OCI-LY1 (cell line): Measurements from ENCODE around the gene RFX2.

ENCODE experiments used
- H2AFZ ChIP-seq: fragments of 200-600 bp; sonication (generic), shearing (Covaris generic); 2 replicates; pipeline ENCODE4 v1.6.0; 2014; ENCODE audit warnings: antibody characterized with exemption, mild to moderate bottlenecking, low read length
- H3F3A ChIP-seq: fragments of 200-600 bp; sonication (generic), shearing (Covaris generic); 2 replicates; pipeline ENCODE4 v1.6.0; 2014; ENCODE audit warnings: mild to moderate bottlenecking, antibody characterized with exemption, low read length, moderate library complexity; ENCODE audit not compliant: insufficient read depth
- H3K27ac ChIP-seq: fragments of 200-600 bp; sonication (generic); 2 replicates; pipeline ENCODE4 v1.5.1; 2014; ENCODE audit warnings: low read length, mixed run types, mild to moderate bottlenecking, low read depth; ENCODE audit not compliant: poor library complexity, severe bottlenecking
- H3K27me3 ChIP-seq: fragments of 200-600 bp; sonication (generic); 2 replicates; pipeline ENCODE4 v1.6.0; 2014; ENCODE audit warnings: antibody characterized with exemption, mild to moderate bottlenecking, low read length, moderate library complexity; ENCODE audit not compliant: insufficient read depth
- H3K36me3 ChIP-seq: fragments of 200-600 bp; sonication (generic); 2 replicates; pipeline ENCODE4 v1.6.1; 2014; ENCODE audit warnings: mild to moderate bottlenecking, antibody characterized with exemption, low read length, moderate library complexity, mixed read lengths; ENCODE audit not compliant: insufficient read depth
- H3K4me1 ChIP-seq: fragments of 200-600 bp; sonication (generic); 2 replicates; pipeline ENCODE4 v1.5.1; 2014; ENCODE audit warnings: mild to moderate bottlenecking, low read length, moderate library complexity; ENCODE audit not compliant: insufficient read depth, severe bottlenecking
- H3K4me2 ChIP-seq: fragments of 200-600 bp; sonication (generic), shearing (Covaris generic); 2 replicates; pipeline ENCODE4 v1.6.1; 2014; ENCODE audit warnings: low read length
- H3K4me3 ChIP-seq: fragments of 200-600 bp; sonication (generic); 2 replicates; pipeline ENCODE4 v1.5.1; 2014; ENCODE audit warnings: low read length, low read depth, mild to moderate bottlenecking, mixed read lengths; ENCODE audit not compliant: poor library complexity, severe bottlenecking
- H3K79me2 ChIP-seq: fragments of 200-600 bp; shearing (Covaris generic); 2 replicates; pipeline ENCODE4 v1.6.1; 2016; ENCODE audit warnings: mixed run types, low read length, mixed read lengths; ENCODE audit not compliant: insufficient read depth
- H3K9ac ChIP-seq: fragments of 200-600 bp; sonication (generic), shearing (Covaris generic); 2 replicates; pipeline ENCODE4 v1.6.1; 2014; ENCODE audit warnings: mild to moderate bottlenecking, low read length, mixed read lengths
- H3K9me2 ChIP-seq: fragments of 200-600 bp; sonication (generic), shearing (Covaris generic); 2 replicates; pipeline ENCODE4 v1.6.1; 2014; ENCODE audit warnings: low read depth, mild to moderate bottlenecking, low read length, mixed read lengths
- H3K9me3 ChIP-seq: fragments of 200-600 bp; shearing (Covaris generic); 2 replicates; pipeline ENCODE4 v1.6.1; 2014; ENCODE audit warnings: low read length, mixed read lengths
- H4K20me1 ChIP-seq: fragments of 200-600 bp; sonication (generic), shearing (Covaris generic); 2 replicates; pipeline ENCODE4 v1.6.0; 2016; ENCODE audit warnings: mild to moderate bottlenecking, low read length; ENCODE audit not compliant: insufficient read depth
- CTCF ChIP-seq: fragments of 200-600 bp; sonication (generic), shearing (Covaris generic); IDR thresholded peaks from 2 replicates; pipeline ENCODE4 v1.5.1; 2017; ENCODE audit warnings: mild to moderate bottlenecking, antibody characterized with exemption, low read length, moderate library complexity, mixed read lengths
- EZH2 ChIP-seq: fragments of 200-600 bp; sonication (generic), shearing (Covaris generic); IDR thresholded peaks from 2 replicates; pipeline ENCODE4 v1.8.0; 2017; ENCODE audit warnings: borderline replicate concordance, mixed run types, mild to moderate bottlenecking, antibody characterized with exemption, low read length, moderate library complexity, mixed read lengths

RFX2 gene

GRCh38 chr19:5992756-5993155 lies 117.5 kb downstream of the RFX2 start:
- H3K36me3 ChIP-seq = no peaks in the 10 kb centered on the region
- H3K27me3 ChIP-seq = no peaks in the 10 kb centered on the region
- no peak overlapping the region for H3K4me2 ChIP-seq
- no peaks in the 10 kb centered on the region for H3K9me2 ChIP-seq
- H3K9ac ChIP-seq = no peak overlapping the region
- peaks cover 9% of the 10 kb centered on the region for H3K4me1 ChIP-seq
- H3K9me3 ChIP-seq = no peaks in the 10 kb centered on the region
- H3K4me3 ChIP-seq = no peak overlapping the region
- H3K27ac ChIP-seq = no peak overlapping the region
- no peak for TF ChIP-seq EZH2
- no peak for TF ChIP-seq CTCF
- H2AFZ ChIP-seq = no peak overlapping the region
- no peaks in the 10 kb centered on the region for H3F3A ChIP-seq
- H4K20me1 ChIP-seq = no peaks in the 10 kb centered on the region
- H3K79me2 ChIP-seq = no peaks in the 10 kb centered on the region

DNA sequence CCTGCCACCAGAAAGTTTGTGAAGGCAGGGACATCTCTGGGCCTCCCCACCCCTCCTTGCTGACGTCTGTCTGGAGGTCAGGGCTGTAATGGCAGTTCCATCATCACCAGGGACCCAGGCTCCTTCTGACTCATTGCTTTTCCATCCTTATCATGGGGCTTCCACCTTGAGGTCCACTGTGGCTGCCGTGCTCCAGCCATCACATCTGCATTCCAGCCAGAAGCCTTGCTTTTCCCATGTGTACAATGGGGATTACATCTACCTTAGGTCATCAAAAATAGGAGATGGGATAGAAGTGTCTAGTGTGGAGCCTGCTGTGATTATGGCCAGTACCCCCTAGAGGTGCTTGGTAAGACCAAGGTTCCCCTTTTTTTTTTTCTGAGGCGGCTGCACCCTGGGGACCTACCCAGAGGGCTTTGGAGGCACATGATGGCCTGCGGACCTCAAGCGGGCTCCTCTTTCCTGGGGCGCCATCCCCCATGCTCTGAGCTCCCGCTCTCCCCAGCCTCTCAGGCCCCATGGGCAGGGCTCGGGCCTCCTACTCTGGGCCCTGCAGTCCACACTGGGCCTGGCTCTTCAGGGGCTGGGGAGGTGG lies 119.0 kb downstream of the RFX2 start:
- H3F3A ChIP-seq = no peaks in the 10 kb centered on the region
- peaks cover 13% of the 10 kb centered on the region for H3K4me1 ChIP-seq
- H3K79me2 ChIP-seq = no peaks in the 10 kb centered on the region
- no peaks in the 10 kb centered on the region for H4K20me1 ChIP-seq
- TF ChIP-seq EZH2 (no peak), CTCF (no peak)
- no peaks in the 10 kb centered on the region for H3K36me3 ChIP-seq
- H3K9me2 ChIP-seq = no peaks in the 10 kb centered on the region
- H3K9me3 ChIP-seq = no peaks in the 10 kb centered on the region
- no peak overlapping the region for H3K4me3 ChIP-seq
- no peaks in the 10 kb centered on the region for H3K27me3 ChIP-seq
- no peak overlapping the region for H3K9ac ChIP-seq
- H3K4me2 ChIP-seq = no peak overlapping the region
- H3K27ac ChIP-seq = no peak overlapping the region
- no peak overlapping the region for H2AFZ ChIP-seq

- Histone ChIP-seq H3F3A (no peaks in the 10 kb centered on the region), H3K79me2 (no peaks in the 10 kb centered on the region), H2AFZ (peak overlapping the region; percentile 63; the same call in 1 of the 2 replicates), H3K9me3 (no peaks in the 10 kb centered on the region), H3K4me2 (peak overlapping the region; percentile 65), H3K36me3 (no peaks in the 10 kb centered on the region), H3K27me3 (no peaks in the 10 kb centered on the region), H3K4me1 (peaks cover 13% of the 10 kb centered on the region), H4K20me1 (no peaks in the 10 kb centered on the region), H3K27ac (no peak overlapping the region), H3K9me2 (no peaks in the 10 kb centered on the region), H3K4me3 (peak overlapping the region; percentile 53), H3K9ac (peak overlapping the region; percentile 42; the same call in 1 of the 2 replicates)
- no peak for TF ChIP-seq CTCF
- TF ChIP-seq EZH2 = no peak
Observed at GRCh38 chr19:5990289-5990797, 120.0 kb downstream of the RFX2 start.
